ENCODE measurements around the gene FBXO45. TPM values are rescaled to one million over a fixed set of nuclear protein-coding genes. Genes with fewer than 3 reads are reported as not detected.

The FBXO45 gene
- total RNA-seq, 1 experiment from 2014 or later: 18.6 TPM

DNA sequence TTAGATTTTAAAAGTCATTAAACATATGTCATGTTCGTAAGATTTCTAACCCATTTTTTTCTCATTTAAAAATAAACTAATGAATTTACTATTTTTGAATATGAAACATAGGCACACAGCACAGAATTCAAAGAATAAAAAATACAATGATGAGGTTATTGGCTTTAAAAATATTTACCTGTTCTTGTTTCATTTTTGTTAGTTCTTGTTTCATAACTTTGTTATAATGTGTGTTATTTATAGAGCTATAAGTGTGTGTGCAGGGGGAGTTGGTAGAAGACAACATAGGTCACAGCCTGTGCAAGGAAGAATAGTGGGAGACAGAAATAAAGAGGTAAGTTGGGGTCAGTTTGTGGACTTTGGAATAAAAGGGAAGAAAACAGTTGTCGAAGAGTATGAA is 40.2 kb downstream of the FBXO45 start:
- Histone ChIP-seq H3K4ac (ENCODE audit: low read depth, low read length) (no peak overlapping the region), H3K9ac (ENCODE audit: extremely low read depth, insufficient read length, low read length) (no peak overlapping the region), H3K18ac (ENCODE audit: insufficient read length, low read depth, low read length) (no peak overlapping the region), H2BK5ac (ENCODE audit: insufficient read length, low read length) (no peak overlapping the region), H2BK20ac (ENCODE audit: low read depth, low read length, poor library complexity, severe bottlenecking) (no peak overlapping the region), H3K27ac (ENCODE audit: insufficient read length, low read depth, low read length) (no peak overlapping the region), H3K56ac (ENCODE audit: insufficient read length, low read depth, low read length) (no peak overlapping the region), H4K8ac (replicated peaks; ENCODE audit: insufficient read length, low read depth, low read length) (no peak overlapping the region), H3K9me3 (ENCODE audit: control insufficient read depth, low read depth, low read length) (no peaks in the 10 kb centered on the region), H2BK120ac (ENCODE audit: low read depth, low read length, poor library complexity, severe bottlenecking) (no peak overlapping the region), H4K5ac (ENCODE audit: insufficient read length, low read depth, low read length) (no peak overlapping the region), H3K4me2 (ENCODE audit: insufficient read depth, insufficient read length, low read length) (no peak overlapping the region), H3K79me2 (ENCODE audit: insufficient read depth, low read length) (no peaks in the 10 kb centered on the region), H4K91ac (ENCODE audit: insufficient read length, low read depth, low read length) (no peak overlapping the region), H3K14ac (ENCODE audit: insufficient read depth, low read length) (no peak overlapping the region), H2BK12ac (ENCODE audit: insufficient read length, low read depth, low read length) (no peak overlapping the region), H3K27me3 (ENCODE audit: insufficient read depth, low read length) (no peaks in the 10 kb centered on the region), H4K20me1 (ENCODE audit: control insufficient read depth, insufficient read depth, insufficient read length) (no peaks in the 10 kb centered on the region), H3K23ac (ENCODE audit: insufficient read length, low read depth, low read length) (no peak overlapping the region), H3T11ph (ENCODE audit: low read length) (no peak overlapping the region), H2AFZ (ENCODE audit: low read length) (no peak overlapping the region), H2AK5ac (ENCODE audit: insufficient read length, low read length) (no peak overlapping the region), H3K79me1 (ENCODE audit: insufficient read depth, low read depth, low read length, poor library complexity, severe bottlenecking) (no peaks in the 10 kb centered on the region), H2BK15ac (ENCODE audit: low read depth, low read length) (no peak overlapping the region), H3K4me1 (ENCODE audit: insufficient read depth, low read length) (no peaks in the 10 kb centered on the region), H3K23me2 (ENCODE audit: insufficient read length, low read depth, low read length, poor library complexity, severe bottlenecking) (no peaks in the 10 kb centered on the region)
- no peaks in the 10 kb centered on the region for H3K36me3 Mint-ChIP-seq (ENCODE audit: insufficient read depth in 1 of 3, low read depth in 3 of 3)
- H3K27ac Mint-ChIP-seq: no peak overlapping the region
- no CpG with 5 or more reads among the region's 2 CpGs for WGBS (ENCODE audit: extremely low coverage, insufficient read length, low lambda C conversion rate)
- H3K9me3 Mint-ChIP-seq: no peaks in the 10 kb centered on the region
- no peaks in the 10 kb centered on the region for H3K27me3 Mint-ChIP-seq (ENCODE audit: low read depth)
- H3K4me1 Mint-ChIP-seq: peaks cover 17 to 18% of the 10 kb centered on the region in 2 experiments
- H3K4me3 Mint-ChIP-seq: no peak overlapping the region
- no peak for DNase-seq
- TF ChIP-seq CTCF (conservative IDR thresholded peaks at IDR 0.05): no peak

Measured in H9 (cell line).